NB4 (cell line): ENCODE data around the gene HSP90AB1.
A peak's percentile ranks its signal among the peaks of the same experiment; 100 is the strongest.

ENCODE experiments used
- DNase-seq: peaks from one replicate; pipeline ENCODE4 v3.0.0; 2010; ENCODE audit warnings: low read depth
- H3K4me3 ChIP-seq: one replicate; pipeline ENCODE4 v1.5.1; 2011; ENCODE audit warnings: mild to moderate bottlenecking, low read depth, low read length, moderate library complexity
- MYC ChIP-seq: IDR thresholded peaks from 2 replicates; pipeline ENCODE4 v1.6.1; 2011; ENCODE audit warnings: low read depth, low read length
- POLR2A ChIP-seq: IDR thresholded peaks from 2 replicates; pipeline ENCODE4 v1.6.1; 2011; ENCODE audit warnings: mild to moderate bottlenecking; ENCODE audit not compliant: insufficient read length; ENCODE audit errors: extremely low read depth
- TF ChIP-seq, protein P1 (sequence below): IDR thresholded peaks from one replicate; pipeline ENCODE4 v1.5.1; 2012; ENCODE audit warnings: low read depth, low read length
- TF ChIP-seq, protein P2 (sequence below): IDR thresholded peaks from 2 replicates; pipeline ENCODE4 v1.6.1; 2011; ENCODE audit warnings: low read depth, low read length

Gene HSP90AB1

GRCh38 chr6:44265007-44265721, 18.3 kb downstream of the HSP90AB1 start, which contains the start of gene NFKBIE:
Gene NFKBIE (minus strand): TSS chr6:44265551. CDS start chr6:44265346, 205 bp downstream.
- DNase-seq = peak; percentile 90
- TF ChIP-seq, protein P1, sequence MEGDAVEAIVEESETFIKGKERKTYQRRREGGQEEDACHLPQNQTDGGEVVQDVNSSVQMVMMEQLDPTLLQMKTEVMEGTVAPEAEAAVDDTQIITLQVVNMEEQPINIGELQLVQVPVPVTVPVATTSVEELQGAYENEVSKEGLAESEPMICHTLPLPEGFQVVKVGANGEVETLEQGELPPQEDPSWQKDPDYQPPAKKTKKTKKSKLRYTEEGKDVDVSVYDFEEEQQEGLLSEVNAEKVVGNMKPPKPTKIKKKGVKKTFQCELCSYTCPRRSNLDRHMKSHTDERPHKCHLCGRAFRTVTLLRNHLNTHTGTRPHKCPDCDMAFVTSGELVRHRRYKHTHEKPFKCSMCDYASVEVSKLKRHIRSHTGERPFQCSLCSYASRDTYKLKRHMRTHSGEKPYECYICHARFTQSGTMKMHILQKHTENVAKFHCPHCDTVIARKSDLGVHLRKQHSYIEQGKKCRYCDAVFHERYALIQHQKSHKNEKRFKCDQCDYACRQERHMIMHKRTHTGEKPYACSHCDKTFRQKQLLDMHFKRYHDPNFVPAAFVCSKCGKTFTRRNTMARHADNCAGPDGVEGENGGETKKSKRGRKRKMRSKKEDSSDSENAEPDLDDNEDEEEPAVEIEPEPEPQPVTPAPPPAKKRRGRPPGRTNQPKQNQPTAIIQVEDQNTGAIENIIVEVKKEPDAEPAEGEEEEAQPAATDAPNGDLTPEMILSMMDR = peak; percentile 50
- TF ChIP-seq POLR2A (peak; percentile 57), MYC (no peak)
- peak within 1 kb of the TSS; percentile 81 for H3K4me3 ChIP-seq

DNA sequence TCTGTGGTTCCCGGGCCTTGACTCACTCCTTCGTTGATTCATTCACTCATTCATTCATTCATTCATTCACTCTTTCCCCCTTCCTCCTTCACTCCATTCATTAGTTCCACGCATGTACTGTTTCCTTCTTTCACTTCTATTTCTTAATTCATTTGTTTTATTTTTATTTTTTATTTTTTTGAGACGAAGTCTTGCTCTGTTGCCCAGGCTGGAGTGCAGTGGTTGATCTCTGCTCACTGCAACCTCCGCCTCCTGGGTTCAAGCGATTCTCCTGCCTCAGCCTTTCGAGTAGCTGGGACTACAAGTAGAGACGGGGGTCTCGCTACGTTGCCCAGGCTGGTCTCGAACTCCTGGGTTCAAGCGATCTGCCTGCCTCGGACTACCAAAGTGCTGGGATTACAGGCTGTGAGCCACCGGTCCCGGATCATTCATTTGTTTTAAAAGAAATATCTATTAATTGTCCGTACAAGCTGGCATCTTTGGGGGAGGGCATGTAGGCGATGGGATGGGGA, 18.9 kb downstream of the HSP90AB1 start:
- H3K4me3 ChIP-seq = peak overlapping the region; percentile 81
- no peak for DNase-seq
- TF ChIP-seq MYC (no peak), POLR2A (no peak)
- TF ChIP-seq, protein P1 = no peak
- TF ChIP-seq, protein P2, sequence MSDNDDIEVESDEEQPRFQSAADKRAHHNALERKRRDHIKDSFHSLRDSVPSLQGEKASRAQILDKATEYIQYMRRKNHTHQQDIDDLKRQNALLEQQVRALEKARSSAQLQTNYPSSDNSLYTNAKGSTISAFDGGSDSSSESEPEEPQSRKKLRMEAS = no peak

DNA sequence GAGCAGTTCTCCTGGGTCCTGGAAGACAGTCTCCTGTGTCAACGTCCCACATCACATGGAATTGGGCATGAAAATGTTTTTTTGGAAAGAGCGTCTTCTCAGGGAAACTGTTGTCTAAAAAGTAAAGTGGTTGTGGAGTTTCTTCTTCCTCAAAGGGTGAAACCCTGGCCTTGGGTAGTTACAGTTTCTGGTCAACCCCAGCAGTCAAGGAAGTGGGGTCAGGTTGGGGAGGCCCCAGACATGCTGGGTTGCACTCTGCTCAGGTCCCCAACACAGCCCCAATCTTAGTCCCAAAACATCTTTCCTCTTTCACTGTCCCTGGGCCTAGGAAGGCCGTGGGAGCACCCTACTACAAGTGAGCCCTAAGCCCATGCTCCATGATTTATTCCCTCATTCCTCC, 19.4 kb downstream of the HSP90AB1 start:
- TF ChIP-seq POLR2A = no peak
- TF ChIP-seq, protein P1 = no peak
- TF ChIP-seq, protein P2 = no peak
- no peak for TF ChIP-seq MYC
- no peak overlapping the region for H3K4me3 ChIP-seq
- no peak for DNase-seq

DNA sequence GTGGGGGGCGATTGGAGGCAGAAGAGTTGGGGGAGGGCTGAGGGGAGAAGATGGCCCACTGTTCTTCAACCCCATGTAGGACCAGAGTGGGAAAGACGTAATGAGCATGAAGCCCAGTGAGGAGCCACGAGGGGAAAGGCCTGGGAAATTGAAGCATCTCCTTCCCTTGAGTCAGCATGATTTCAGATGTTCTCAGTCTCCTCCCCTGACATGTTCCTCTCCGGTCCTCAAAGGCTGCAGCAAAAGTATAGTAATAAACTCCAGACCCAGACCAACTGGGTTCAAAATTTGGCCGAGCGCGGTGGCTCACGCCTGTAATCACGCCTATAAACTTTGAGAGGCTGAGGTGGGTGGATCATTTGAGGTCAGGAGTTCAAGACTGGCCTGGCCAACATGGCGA, 20.4 kb downstream of the HSP90AB1 start:
- TF ChIP-seq MYC (no peak), POLR2A (no peak)
- TF ChIP-seq, protein P1 = no peak
- TF ChIP-seq, protein P2 = no peak
- DNase-seq = no peak
- H3K4me3 ChIP-seq = no peak overlapping the region

DNA sequence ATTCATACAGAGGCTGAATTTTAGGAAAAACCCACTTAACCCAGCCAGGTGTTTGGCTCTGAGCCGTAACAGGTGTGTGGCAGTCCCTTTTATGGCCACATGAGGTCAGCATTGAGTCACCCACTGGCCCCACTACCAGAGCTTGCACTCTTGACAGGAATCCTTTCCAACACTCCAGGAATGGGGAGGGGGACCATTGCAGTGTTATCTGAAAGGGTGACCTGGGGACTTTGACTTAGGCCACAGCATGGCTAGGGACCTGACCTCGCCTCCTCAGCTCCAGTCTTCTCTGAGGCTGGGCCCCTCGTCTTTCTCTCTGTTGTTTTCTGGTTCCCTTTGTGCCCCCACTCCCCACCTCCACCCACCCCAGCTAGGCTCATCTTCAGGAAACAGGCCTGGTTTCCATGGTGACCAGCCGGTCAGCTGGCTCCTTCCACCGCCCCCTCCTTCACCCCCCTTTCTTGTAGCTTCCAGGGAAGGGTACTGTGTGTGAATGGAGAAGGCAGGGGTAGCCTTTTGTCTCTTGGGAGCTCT, 21.3 kb downstream of the HSP90AB1 start:
- H3K4me3 ChIP-seq = no peak overlapping the region
- TF ChIP-seq, protein P2 = peak; percentile 45
- TF ChIP-seq POLR2A (no peak), MYC (no peak)
- TF ChIP-seq, protein P1 = peak; percentile 92

More for the DNA sequence above, 21.3 kb downstream of the HSP90AB1 start:
- DNase-seq = peak; percentile 64
